ENCODE results near the gene PSMA3.

Gene PSMA3

DNA sequence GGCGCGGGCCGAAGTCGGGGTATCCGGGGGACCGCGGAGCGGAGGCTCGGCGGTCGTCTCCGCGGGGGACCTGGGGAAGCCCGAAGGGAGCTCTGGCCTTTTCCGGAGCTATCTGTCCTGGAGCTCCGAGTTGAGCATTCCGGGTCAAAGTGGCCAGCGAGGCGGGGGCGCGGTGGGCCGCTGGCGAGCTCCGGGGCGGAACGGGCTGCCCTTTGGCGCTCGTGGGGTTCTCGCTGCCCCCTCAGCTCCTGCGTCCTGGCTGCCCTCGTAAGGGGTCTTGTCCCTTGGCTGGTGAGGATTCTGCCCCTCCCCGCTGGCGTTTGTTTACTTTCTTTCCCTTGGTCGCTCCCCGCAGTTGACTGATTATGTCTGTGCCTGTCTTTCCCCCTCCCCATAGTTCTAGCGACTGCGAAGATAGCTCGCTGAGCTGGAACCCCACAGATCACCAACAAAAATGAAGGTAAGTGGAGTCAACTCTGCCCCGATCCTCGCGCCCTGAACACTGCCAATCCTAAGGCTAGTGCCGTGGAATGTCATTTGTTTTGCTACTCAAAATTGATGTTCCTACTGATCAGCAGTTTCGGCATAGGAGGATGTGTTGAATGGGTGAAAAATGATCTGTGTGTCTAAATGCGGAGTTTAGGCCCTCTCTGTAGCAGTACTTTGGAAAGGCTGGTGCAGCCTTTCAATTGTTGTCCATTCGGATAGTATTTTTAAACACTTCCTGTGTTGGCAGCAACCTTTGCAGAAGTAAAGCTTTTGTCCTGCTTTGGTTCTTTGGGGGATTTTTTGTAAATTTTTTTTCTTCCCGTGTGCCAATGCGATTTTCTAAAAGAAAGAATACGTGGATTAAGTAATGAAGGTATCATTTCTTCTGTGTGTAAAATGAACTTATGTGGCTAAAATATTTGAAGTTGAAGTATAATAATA lies 55.0 kb downstream of the PSMA3 start:
- no peak for DNase-seq

DNA sequence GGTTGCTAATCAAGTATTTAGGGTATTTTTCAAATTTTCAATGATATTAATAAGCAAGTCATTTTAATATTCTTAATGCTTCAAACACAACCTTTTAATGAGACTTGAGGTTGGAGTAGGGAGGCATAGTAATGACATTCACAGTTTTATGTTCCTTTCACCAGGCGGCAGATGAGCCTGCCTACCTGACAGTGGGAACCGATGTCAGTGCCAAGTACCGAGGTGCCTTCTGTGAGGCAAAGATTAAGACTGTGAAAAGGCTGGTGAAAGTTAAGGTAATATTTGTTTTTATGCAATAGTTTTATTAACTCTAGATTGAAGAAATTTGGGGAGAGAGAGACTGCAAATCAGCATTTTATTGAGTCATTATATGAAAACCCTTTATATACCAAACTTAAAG lies 56.8 kb downstream of the PSMA3 start:
- no peak for DNase-seq

DNA sequence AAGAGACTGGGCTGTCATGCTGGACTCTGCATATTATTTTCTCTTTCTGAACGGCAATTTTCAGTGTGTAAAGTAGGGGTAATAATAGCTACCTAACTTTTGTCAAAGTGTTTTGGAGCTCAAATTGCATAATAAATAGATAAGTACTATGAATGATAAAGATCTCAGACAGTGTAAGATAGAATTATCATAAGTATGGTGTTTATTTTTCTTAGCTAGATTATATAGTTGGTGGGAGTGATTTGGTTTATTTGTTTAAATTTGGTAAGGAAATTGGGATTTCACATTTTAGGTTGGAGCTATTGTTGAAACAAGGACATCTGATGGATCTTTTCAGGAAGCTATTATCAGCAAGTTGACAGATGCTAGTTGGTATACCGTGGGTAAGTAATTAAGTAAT lies 61.1 kb downstream of the PSMA3 start:
- DNase-seq = no peak

DNA sequence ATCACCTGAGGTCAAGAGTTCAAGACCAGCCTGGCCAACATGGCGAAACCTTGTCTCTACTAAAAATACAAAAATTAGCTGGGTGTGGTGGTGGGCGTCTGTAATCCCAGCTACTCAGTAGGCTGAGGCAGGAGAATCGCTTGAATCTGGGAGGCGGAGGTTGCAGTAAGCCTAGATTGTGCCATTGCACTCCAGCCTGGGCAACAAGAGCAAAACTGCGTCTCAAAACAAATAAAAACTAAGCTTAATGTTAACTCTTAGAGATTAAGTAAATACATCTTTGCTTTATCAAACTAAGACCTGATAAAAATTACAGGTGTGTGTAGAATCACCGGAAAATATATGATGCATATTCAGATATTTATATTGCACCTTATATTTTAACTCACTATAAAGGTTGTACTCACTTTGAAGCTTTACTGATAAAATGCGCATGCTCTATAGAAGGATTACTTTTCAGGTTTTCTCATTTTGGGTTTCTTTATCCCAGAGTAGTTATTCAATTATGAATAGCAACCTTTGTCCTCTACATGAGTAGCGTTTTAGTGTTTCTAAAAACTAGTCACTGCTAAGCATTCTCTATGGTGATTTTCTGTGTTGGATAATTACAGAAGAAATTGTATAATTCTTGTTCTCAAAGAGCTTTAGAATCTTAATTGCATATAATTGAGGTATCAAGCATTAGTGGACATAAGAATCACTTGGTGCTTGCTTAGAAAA lies 63.1 kb downstream of the PSMA3 start:
- DNase-seq = no peak

- DNase-seq = no peak
These were observed 64.4 kb downstream of the PSMA3 start for GRCh38 chr14:58309086-58309485.

DNA sequence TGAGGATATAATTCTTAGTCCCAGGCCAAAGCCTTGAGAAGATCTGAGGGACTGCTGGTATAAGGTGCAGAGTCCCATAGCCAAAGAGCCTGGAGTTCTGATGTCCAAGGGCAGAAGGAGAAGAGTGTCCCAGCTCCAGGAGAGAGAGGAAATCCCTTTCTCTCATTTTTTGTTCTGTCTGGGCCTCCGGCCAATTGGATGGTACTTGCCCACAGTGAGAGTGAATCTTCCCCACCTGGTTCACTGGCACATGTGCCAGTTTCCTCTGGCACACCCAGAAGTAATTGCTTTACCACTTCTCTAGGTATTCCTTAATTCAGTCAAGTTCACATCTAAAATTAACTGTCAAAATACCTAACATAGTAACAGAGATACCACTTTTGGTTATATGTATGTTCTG lies 69.1 kb downstream of the PSMA3 start:
- DNase-seq = no peak

DNA sequence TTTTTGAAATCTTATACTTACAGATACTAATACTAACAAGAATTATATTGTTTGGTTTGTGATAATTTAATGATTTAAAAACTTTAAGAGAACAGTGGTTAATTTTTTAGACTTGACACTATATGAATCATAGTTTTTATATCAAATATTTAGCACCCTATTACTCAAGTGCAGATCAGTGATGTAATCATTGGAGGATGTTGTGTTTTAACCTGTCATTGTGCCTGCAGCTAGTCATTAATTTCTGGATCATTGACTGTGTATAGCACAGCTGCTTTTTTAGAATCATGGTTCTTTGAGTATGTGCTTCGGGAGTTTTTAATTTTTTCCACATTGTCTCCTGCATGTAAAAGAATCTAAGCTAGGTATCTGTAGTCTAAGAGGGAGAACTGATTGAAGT lies 71.0 kb downstream of the PSMA3 start:
- no peak for DNase-seq
